Measurements from ENCODE around the gene TF.

Gene TF

DNA sequence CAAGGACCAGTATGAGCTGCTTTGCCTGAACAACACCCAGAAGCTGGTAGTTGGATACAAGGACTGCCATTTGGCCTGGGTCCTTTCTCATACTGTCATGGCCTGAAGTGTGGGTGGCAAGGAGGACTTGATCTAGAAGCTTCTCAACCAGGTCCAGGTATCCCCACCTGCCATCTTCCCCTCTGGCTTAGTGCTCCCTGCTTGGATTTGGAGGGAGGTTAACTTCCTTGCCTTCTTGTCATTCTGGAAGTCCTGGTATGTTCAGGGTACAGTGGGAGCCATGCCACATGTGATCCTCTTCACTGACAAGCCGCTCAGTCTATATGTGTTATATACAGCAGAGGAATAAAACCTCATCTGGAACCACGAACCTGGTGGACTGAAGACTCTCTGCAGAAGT is 46.7 kb upstream of the TF start:
- H3K4me1 ChIP-seq (ENCODE audit: control insufficient read depth, insufficient read depth, low read length) = no peaks in the 10 kb centered on the region
- H3K36me3 ChIP-seq (ENCODE audit: control insufficient read depth in 2 of 2, insufficient read depth in 1 of 2, low read length in 2 of 2) = no peaks in the 10 kb centered on the region
- no peak overlapping the region for H3K4me3 ChIP-seq (ENCODE audit: low read depth, low read length)
- no peak overlapping the region for H3K27ac ChIP-seq (ENCODE audit: extremely low read depth, low read depth, low read length)
- TF ChIP-seq HOXC10 (CRISPR knock-in tag; IDR thresholded peaks at IDR 0.05) (no peak), ZNF202 (tag by site-specific recombination; IDR thresholded peaks at IDR 0.05; ENCODE audit: borderline replicate concordance) (no peak), SCRT2 (tag by site-specific recombination; IDR thresholded peaks at IDR 0.05) (no peak)
- ChIA-PET CTCF (no interaction called here), POLR2A (no interaction called here)
- H3K9me3 ChIP-seq (ENCODE audit: control insufficient read depth, insufficient read depth, low read depth, low read length) = no peaks in the 10 kb centered on the region

DNA sequence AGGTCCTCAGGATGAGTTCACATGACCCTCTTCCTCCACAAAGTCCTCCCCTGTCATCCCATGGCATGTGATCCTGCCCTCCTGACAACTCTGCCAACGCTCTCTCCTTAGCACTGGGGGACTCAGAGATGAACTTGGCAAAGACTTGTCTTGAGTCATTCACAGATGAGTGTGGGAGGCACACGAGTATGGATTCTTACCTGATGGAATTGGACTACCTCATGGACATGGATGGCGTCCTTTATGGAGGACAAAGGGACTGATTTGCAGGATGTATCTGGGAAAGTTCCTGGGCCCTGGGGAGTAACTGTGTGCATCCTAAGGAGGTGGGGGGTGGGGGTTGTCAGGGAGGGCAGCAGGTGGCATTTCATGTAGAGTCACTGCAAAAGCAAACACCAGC is 46.3 kb upstream of the TF start:
- H3K9me3 ChIP-seq (ENCODE audit: control insufficient read depth, insufficient read depth, low read depth, low read length) = no peaks in the 10 kb centered on the region
- no peaks in the 10 kb centered on the region for H3K36me3 ChIP-seq (ENCODE audit: control insufficient read depth in 2 of 2, insufficient read depth in 1 of 2, low read length in 2 of 2)
- no peaks in the 10 kb centered on the region for H3K4me1 ChIP-seq (ENCODE audit: control insufficient read depth, insufficient read depth, low read length)
- H3K27ac ChIP-seq (ENCODE audit: extremely low read depth, low read depth, low read length) = no peak overlapping the region
- ChIA-PET POLR2A (no interaction called here), CTCF (interaction anchor here (0.5 kb wide), 1 partner anchor 34 kb away, joined by 4 read pairs; no protein-coding TSS in a partner anchor)
- TF ChIP-seq ZNF571 (tag by site-specific recombination; IDR thresholded peaks at IDR 0.05) = no peak
- TF ChIP-seq ZNF654 (tag by site-specific recombination; IDR thresholded peaks at IDR 0.05; ENCODE audit: low read depth) = no peak
- TF ChIP-seq ZNF175 (tag by site-specific recombination; IDR thresholded peaks at IDR 0.05) = no peak
- no peak for TF ChIP-seq ZNF843 (tag by site-specific recombination; IDR thresholded peaks at IDR 0.05)
- TF ChIP-seq ZNF416 (tag by site-specific recombination; IDR thresholded peaks at IDR 0.05) = no peak
- TF ChIP-seq ZNF48 (tag by site-specific recombination; IDR thresholded peaks at IDR 0.05) = no peak
- no peak for TF ChIP-seq ZNF449 (tag by site-specific recombination; IDR thresholded peaks at IDR 0.05)
- no peak for TF ChIP-seq ZNF660 (tag by site-specific recombination; IDR thresholded peaks at IDR 0.05)
- no peak for TF ChIP-seq ZNF521 (tag by site-specific recombination; IDR thresholded peaks at IDR 0.05)
- no peak for TF ChIP-seq ZSCAN30 (tag by site-specific recombination; IDR thresholded peaks at IDR 0.05)
- H3K4me3 ChIP-seq (ENCODE audit: low read depth, low read length) = no peak overlapping the region

GRCh38 chr3:133700351-133700750 is 45.8 kb upstream of the TF start:
- POLR2A ChIA-PET = no interaction called here
- Histone ChIP-seq H3K36me3 (ENCODE audit: control insufficient read depth in 2 of 2, insufficient read depth in 1 of 2, low read length in 2 of 2) (no peaks in the 10 kb centered on the region), H3K27ac (ENCODE audit: extremely low read depth, low read depth, low read length) (no peak overlapping the region), H3K4me3 (ENCODE audit: low read depth, low read length) (no peak overlapping the region), H3K9me3 (ENCODE audit: control insufficient read depth, insufficient read depth, low read depth, low read length) (no peaks in the 10 kb centered on the region), H3K4me1 (ENCODE audit: control insufficient read depth, insufficient read depth, low read length) (no peaks in the 10 kb centered on the region)
- CTCF ChIA-PET = interaction anchor here (0.5 kb wide), 1 partner anchor 34 kb away, joined by 4 read pairs; no protein-coding TSS in a partner anchor
- no peak for TF ChIP-seq ZNF701 (tag by site-specific recombination; IDR thresholded peaks at IDR 0.05)
- no peak for TF ChIP-seq ZNF473 (tag by site-specific recombination; IDR thresholded peaks at IDR 0.05)
- TF ChIP-seq ZBTB11 (tag by site-specific recombination; conservative IDR thresholded peaks at IDR 0.05; ENCODE audit: low read depth) = no peak
- TF ChIP-seq, protein P1, sequence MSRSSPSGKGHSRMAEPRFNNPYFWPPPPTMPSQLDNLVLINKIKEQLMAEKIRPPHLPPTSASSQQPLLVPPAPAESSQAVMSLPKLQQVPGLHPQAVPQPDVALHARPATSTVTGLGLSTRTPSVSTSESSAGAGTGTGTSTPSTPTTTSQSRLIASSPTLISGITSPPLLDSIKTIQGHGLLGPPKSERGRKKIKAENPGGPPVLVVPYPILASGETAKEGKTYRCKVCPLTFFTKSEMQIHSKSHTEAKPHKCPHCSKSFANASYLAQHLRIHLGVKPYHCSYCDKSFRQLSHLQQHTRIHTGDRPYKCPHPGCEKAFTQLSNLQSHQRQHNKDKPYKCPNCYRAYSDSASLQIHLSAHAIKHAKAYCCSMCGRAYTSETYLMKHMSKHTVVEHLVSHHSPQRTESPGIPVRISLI (tag by site-specific recombination; IDR thresholded peaks at IDR 0.05) = no peak
- no peak for TF ChIP-seq OVOL3 (tag by site-specific recombination; IDR thresholded peaks at IDR 0.05)
- TF ChIP-seq, protein P2, sequence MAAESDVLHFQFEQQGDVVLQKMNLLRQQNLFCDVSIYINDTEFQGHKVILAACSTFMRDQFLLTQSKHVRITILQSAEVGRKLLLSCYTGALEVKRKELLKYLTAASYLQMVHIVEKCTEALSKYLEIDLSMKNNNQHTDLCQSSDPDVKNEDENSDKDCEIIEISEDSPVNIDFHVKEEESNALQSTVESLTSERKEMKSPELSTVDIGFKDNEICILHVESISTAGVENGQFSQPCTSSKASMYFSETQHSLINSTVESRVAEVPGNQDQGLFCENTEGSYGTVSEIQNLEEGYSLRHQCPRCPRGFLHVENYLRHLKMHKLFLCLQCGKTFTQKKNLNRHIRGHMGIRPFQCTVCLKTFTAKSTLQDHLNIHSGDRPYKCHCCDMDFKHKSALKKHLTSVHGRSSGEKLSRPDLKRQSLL (tag by site-specific recombination; IDR thresholded peaks at IDR 0.05) = no peak

All from HEK293 (cell line).